ENCODE data around the gene SPATA33.

The SPATA33 gene

DNA sequence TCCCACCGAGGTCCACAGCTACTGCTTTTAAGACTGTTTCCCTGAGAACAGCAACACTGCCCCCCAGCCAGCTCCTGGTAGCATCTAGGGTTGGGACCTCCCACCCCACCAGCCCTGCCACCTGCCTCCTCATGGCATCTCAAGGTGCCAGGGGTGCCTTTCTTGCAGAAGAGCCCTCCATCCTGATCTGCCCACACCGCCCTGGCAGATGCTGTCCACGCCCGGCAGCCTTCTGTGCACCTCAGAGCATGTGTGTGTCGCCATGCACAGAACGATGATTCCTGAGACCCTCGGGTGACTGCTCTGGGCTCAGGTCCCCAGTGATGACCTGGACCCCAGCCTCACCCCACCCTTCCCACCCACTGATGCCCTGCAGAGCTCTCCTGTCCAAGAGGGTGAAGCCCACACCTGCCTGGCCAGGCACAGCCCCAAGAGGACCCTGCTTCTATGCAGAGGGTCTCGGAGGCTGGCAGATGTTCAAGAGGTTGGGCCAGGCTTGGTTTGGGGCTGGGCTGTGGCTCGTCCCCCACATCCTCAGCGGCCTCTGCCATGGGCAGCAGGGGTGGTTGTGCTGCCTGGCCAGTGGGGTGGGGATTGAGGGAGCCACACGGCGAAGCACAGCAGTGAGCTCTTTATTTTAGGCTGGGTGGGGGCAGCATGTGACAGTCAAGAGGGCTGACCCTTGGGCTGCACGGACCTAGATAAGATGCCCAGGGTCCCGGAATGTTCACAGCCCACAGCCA is 49.1 kb downstream of the SPATA33 start:
- no peaks in the 10 kb centered on the region for H3K27me3 ChIP-seq (replicated peaks; ENCODE audit: control insufficient read depth, insufficient read depth, low read length)
- TF ChIP-seq, protein P1, sequence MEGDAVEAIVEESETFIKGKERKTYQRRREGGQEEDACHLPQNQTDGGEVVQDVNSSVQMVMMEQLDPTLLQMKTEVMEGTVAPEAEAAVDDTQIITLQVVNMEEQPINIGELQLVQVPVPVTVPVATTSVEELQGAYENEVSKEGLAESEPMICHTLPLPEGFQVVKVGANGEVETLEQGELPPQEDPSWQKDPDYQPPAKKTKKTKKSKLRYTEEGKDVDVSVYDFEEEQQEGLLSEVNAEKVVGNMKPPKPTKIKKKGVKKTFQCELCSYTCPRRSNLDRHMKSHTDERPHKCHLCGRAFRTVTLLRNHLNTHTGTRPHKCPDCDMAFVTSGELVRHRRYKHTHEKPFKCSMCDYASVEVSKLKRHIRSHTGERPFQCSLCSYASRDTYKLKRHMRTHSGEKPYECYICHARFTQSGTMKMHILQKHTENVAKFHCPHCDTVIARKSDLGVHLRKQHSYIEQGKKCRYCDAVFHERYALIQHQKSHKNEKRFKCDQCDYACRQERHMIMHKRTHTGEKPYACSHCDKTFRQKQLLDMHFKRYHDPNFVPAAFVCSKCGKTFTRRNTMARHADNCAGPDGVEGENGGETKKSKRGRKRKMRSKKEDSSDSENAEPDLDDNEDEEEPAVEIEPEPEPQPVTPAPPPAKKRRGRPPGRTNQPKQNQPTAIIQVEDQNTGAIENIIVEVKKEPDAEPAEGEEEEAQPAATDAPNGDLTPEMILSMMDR (IDR thresholded peaks at IDR 0.05; ENCODE audit: insufficient read depth, low read length, poor library complexity, severe bottlenecking), result no peak
- no peaks in the 10 kb centered on the region for H3K36me3 ChIP-seq (ENCODE audit: control insufficient read depth, insufficient read depth, low read length)
- H3K4me3 ChIP-seq (replicated peaks; ENCODE audit: low read depth, low read length), result no peak overlapping the region
- DNase-seq (ENCODE audit: extremely low read depth, insufficient read length), result no peak

DNA sequence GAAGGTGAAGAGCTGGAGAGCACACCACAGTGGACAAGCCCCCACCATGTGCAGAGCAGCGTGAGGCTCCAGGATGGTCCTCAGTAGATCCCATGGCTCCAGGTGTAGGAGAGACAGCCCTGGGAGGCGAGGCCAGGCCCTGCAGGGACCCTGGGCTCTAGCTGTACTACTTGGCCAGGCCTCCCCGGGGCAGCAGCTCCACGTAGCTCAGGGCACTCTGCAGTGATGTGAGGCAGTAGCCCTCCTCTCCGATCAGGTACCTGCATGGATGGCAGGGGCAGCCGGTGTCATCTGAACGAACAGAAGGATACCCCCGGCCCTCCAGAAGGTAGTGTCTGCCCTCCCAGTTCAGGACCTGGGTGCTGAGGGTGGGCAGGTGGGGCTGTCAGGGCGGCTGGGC is 50.1 kb downstream of the SPATA33 start:
- H3K4me3 ChIP-seq (replicated peaks; ENCODE audit: low read depth, low read length), result no peak overlapping the region
- TF ChIP-seq, protein P1 (IDR thresholded peaks at IDR 0.05; ENCODE audit: insufficient read depth, low read length, poor library complexity, severe bottlenecking), result no peak
- no peak for DNase-seq (ENCODE audit: extremely low read depth, insufficient read length)
- no peaks in the 10 kb centered on the region for H3K27me3 ChIP-seq (replicated peaks; ENCODE audit: control insufficient read depth, insufficient read depth, low read length)
- H3K36me3 ChIP-seq (ENCODE audit: control insufficient read depth, insufficient read depth, low read length), result no peaks in the 10 kb centered on the region

DNA sequence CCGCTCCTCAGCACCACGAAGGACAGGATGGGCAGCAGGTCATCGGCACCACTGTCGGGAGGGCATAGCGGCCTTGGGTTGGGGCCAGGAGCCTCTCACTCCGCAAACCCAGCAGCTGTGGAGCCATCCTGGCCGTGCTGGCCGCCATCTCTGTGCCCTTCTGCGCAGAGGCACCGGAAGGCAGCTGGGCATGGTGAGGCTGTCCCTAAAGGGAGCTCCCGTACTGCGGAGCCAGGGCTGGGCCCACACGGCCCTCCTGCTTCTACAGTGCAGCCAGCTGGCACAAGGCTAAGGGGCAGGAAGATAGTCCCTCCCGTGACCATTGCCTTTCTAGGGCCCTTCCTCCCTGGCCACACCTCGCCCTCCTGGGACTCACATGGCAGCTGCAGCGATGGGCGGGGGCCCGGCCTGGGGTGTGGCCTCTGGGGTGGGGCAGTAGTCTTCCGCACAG is 50.9 kb downstream of the SPATA33 start:
- Histone ChIP-seq H3K27me3 (replicated peaks; ENCODE audit: control insufficient read depth, insufficient read depth, low read length) (no peaks in the 10 kb centered on the region), H3K4me3 (replicated peaks; ENCODE audit: low read depth, low read length) (no peak overlapping the region), H3K36me3 (ENCODE audit: control insufficient read depth, insufficient read depth, low read length) (no peaks in the 10 kb centered on the region)
- TF ChIP-seq, protein P1 (IDR thresholded peaks at IDR 0.05; ENCODE audit: insufficient read depth, low read length, poor library complexity, severe bottlenecking), result no peak
- no peak for DNase-seq (ENCODE audit: extremely low read depth, insufficient read length)

DNA sequence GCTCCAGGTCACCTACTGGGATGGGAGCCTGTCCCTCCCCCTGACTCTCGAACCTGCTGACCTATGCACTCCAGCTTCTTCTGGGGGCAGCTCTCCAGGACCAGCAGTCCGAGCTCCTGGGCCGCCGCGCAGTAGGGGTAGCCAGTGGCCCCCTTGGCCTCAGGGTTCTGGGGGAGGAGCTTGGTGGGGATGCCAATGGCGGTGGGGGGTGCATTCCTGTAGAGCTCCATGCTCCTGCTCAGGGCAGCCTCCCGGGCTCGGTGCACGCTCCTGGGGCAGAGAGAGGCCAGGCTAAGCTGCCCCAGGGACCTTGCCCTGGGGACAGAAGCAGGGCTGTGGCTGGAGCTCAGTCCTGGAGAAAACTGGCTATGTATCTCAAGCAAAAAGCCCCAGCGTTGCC is 51.5 kb downstream of the SPATA33 start:
- TF ChIP-seq, protein P1 (IDR thresholded peaks at IDR 0.05; ENCODE audit: insufficient read depth, low read length, poor library complexity, severe bottlenecking), result no peak
- no peak overlapping the region for H3K4me3 ChIP-seq (replicated peaks; ENCODE audit: low read depth, low read length)
- H3K36me3 ChIP-seq (ENCODE audit: control insufficient read depth, insufficient read depth, low read length), result no peaks in the 10 kb centered on the region
- no peak for DNase-seq (ENCODE audit: extremely low read depth, insufficient read length)
- H3K27me3 ChIP-seq (replicated peaks; ENCODE audit: control insufficient read depth, insufficient read depth, low read length), result no peaks in the 10 kb centered on the region

DNA sequence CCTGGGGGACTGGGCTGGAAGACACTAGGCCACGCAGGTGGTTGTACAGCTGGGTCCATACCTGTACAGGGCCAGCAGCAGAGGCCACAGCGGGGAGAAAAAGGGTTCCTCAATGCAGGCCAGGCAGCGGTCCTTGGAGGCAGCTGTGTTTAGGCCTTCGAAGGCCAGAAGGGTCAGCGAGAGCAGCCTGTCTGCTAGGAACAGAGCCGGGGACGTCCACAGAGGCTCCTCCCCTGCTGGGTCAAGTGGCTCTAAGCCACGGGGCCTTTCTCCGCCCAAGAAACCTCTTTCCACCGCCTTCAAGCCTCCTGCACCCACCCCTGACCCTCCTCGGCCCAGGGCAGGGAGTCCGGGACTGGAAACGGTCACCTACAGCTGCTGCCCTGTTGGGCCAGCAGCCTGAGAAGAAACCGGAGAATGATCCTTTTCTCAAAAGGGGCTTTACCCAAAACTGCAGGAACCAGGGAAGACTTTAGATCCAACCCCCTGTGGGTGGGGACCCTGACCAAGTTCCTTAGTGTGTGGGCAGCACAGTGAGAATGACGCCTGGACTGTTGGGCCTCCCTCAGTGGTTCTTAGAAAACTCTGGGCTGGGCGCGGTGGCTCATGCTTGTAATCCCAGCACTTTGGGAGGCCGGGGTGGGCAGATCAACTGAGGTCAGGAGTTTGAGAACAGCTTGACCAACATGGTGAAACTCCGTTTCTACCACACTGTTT is 52.2 kb downstream of the SPATA33 start:
- Histone ChIP-seq H3K4me3 (replicated peaks; ENCODE audit: low read depth, low read length) (no peak overlapping the region), H3K27me3 (replicated peaks; ENCODE audit: control insufficient read depth, insufficient read depth, low read length) (no peaks in the 10 kb centered on the region), H3K36me3 (ENCODE audit: control insufficient read depth, insufficient read depth, low read length) (peaks cover 2% of the 10 kb centered on the region)
- no peak for DNase-seq (ENCODE audit: extremely low read depth, insufficient read length)
- TF ChIP-seq, protein P1 (IDR thresholded peaks at IDR 0.05; ENCODE audit: insufficient read depth, low read length, poor library complexity, severe bottlenecking), result no peak
